CD4-positive, alpha-beta memory T cell (primary cell): ENCODE measurements around the gene CENPB. TPM values are rescaled to one million over a fixed set of nuclear protein-coding genes. Genes with fewer than 3 reads are reported as not detected.

Experiments
- CTCF ChIA-PET: fragments of 350-600 bp; sonication (Branson Sonifier 250); formaldehyde crosslinking; loops from one replicate; lab custom pipeline; 2021; ENCODE audit warnings: inconsistent platforms; ENCODE audit not compliant: partially characterized antibody; lab: Charles Lee
- POLR2A ChIA-PET: fragments of 350-600 bp; sonication (Branson Sonifier 250); formaldehyde crosslinking; loops from one replicate; lab custom pipeline; 2021; ENCODE audit not compliant: partially characterized antibody; lab: Charles Lee
- DNase-seq, 5 donors: peaks; one replicate each; pipeline versions ENCODE4 v3.0.0 to v3.0.0-alpha.2; 2020 to 2022; ENCODE audit warnings: mixed read lengths in 1 of 5
- H3K27ac ChIP-seq: one replicate; pipeline ENCODE4 v1.7.0; 2013; ENCODE audit warnings: low read depth, low read length
- H3K27me3 ChIP-seq: 2 replicates; pipeline ENCODE4 v1.7.0; 2013; ENCODE audit warnings: mild to moderate bottlenecking, low read length, moderate library complexity; ENCODE audit not compliant: insufficient read depth
- H3K36me3 ChIP-seq: 2 replicates; pipeline ENCODE4 v1.7.0; 2013; ENCODE audit warnings: mild to moderate bottlenecking, low read length, moderate library complexity; ENCODE audit not compliant: insufficient read depth
- H3K4me1 ChIP-seq: 2 replicates; pipeline ENCODE4 v1.7.0; 2013; ENCODE audit warnings: mild to moderate bottlenecking, low read length, moderate library complexity; ENCODE audit not compliant: insufficient read depth
- H3K4me3 ChIP-seq, 2 donors: one replicate each; pipeline ENCODE4 v1.7.0; 2013; ENCODE audit warnings: low read length in 2 of 2, mild to moderate bottlenecking in 1 of 2
- H3K9me3 ChIP-seq, 2 donors: one replicate each; pipeline ENCODE4 v1.7.0; 2013; ENCODE audit warnings: low read length in 2 of 2, control low read depth in 1 of 2; ENCODE audit not compliant: control insufficient read depth in 1 of 2
- H3K27ac Mint-ChIP-seq, 7 donors: one replicate each; pipeline ENCODE4 v1.8.0; 2020 to 2021; ENCODE audit warnings: mixed read lengths in 7 of 7, mild to moderate bottlenecking in 6 of 7, inconsistent platforms in 3 of 7, moderate library complexity in 3 of 7
- H3K27me3 Mint-ChIP-seq, 2 donors: one replicate each; pipeline ENCODE4 v1.8.0; 2020 to 2021; ENCODE audit warnings: mixed read lengths in 2 of 2
- H3K36me3 Mint-ChIP-seq, 2 donors: one replicate each; pipeline ENCODE4 v1.8.0; 2020 to 2021; ENCODE audit warnings: mixed read lengths in 2 of 2, inconsistent platforms in 1 of 2, mild to moderate bottlenecking in 1 of 2
- H3K4me1 Mint-ChIP-seq, 4 donors: one replicate each; pipeline ENCODE4 v1.8.0; 2020 to 2021; ENCODE audit warnings: mixed read lengths in 4 of 4, mild to moderate bottlenecking in 1 of 4
- H3K4me3 Mint-ChIP-seq, 8 donors: one replicate each; pipeline ENCODE4 v1.8.0; 2020 to 2021; ENCODE audit warnings: mixed read lengths in 8 of 8, mild to moderate bottlenecking in 7 of 8, moderate library complexity in 6 of 8, inconsistent platforms in 3 of 8
- H3K9me3 Mint-ChIP-seq, 8 donors: one replicate each; pipeline ENCODE4 v1.8.0; 2020 to 2021; ENCODE audit warnings: mixed read lengths in 8 of 8, mild to moderate bottlenecking in 5 of 8, inconsistent platforms in 3 of 8, moderate library complexity in 1 of 8
- intact Hi-C: fragments of 100-400 bp; cut with micrococcal nuclease; formaldehyde crosslinking; loops from one replicate; pipeline ENCODE4 v1.15.1; 2023
- polyA plus RNA-seq, 2 donors: library from polyadenylated mRNA; unstranded; fragments of 300-500 nt; fragmentation: Illumina TruSeq; gene quantifications; one replicate each; pipeline ENCODE4 v1.2.3, GENCODE V29; 2021
- total RNA-seq, 2 experiments: library from RNA; stranded (reverse); gene quantifications; one replicate each; pipeline ENCODE4 v1.2.3, GENCODE V29; 2021

CENPB gene
- total and polyA plus RNA-seq, 4 experiments from 2014 or later: 0.56 to 56.7 (median 27.1) TPM

DNA sequence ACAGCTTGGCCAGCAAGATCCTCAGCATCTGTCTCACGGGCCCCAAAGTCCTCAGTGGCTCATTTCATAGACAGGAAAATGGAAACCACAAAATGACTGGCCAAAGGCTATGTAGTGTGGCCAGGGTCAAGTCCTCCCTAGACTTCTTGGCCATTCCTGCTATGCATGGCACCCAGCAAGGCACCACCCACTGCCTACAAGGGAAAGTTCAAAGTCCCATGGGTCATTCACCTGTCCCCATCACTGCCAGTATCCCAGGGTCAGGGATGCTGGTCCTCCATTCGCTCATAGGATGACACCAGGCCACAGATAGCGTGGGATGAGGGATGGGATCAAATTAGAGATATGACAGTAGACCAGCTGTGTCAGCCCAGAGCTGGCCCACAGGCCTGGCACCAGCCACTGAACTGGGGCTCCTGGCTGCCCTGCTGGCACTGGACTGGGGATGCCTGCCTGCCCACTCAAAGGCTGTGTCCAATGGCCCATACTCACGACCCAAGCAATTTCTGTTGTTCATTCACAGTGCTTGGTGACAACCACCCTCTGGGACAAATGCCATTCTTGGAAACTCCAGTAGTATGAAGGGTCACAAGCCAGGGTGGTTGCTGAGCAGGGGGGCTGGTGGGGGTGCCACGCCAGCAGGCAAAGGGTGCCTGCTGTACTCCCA, 30.6 kb downstream of the CENPB start:
- no peaks in the 10 kb centered on the region for H3K36me3 ChIP-seq
- no peaks in the 10 kb centered on the region for H3K9me3 ChIP-seq
- H3K27ac Mint-ChIP-seq: no peak overlapping the region
- H3K27ac ChIP-seq: no peak overlapping the region
- POLR2A ChIA-PET: no interaction called here
- no peaks in the 10 kb centered on the region for H3K27me3 Mint-ChIP-seq
- H3K4me3 Mint-ChIP-seq: no peak overlapping the region
- peaks cover 3 to 14% (median 11%) of the 10 kb centered on the region in 4 donors for H3K4me1 Mint-ChIP-seq
- no peaks in the 10 kb centered on the region for H3K27me3 ChIP-seq
- CTCF ChIA-PET: interaction anchor here (0.7 to 6.2 kb wide), 7 partner anchors 11 to 99 kb away, joined by 3 to 64 read pairs (median 5); partner anchors contain the start of gene ADISSP
- H3K4me1 ChIP-seq: no peaks in the 10 kb centered on the region
- no peaks in the 10 kb centered on the region for H3K9me3 Mint-ChIP-seq
- intact Hi-C loops: no loop called here
- H3K4me3 ChIP-seq: no peak overlapping the region
- H3K36me3 Mint-ChIP-seq: peaks cover 8 to 15% of the 10 kb centered on the region in 2 donors
- DNase-seq: no peak

DNA sequence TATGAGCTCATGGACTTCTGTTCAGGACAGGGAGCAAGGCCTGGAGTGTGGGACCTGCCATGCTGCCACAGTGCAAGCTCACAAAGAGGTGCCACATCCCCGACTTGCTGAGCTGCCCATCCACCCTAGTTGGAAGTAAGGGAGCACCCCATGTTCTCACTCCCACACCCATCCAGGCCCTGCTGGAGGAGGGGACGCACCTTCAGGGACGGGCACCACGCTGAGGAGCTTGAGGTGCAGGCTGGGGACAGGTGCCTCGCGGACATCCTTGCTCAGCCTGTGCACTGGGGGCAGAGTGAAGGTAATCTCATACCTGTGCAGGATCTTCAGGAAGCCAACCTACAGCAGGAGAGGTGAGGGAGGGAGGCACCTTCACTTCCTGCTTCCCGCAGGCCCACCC, 31.3 kb downstream of the CENPB start:
- H3K36me3 Mint-ChIP-seq: peaks cover 8 to 13% of the 10 kb centered on the region in 2 donors
- Histone ChIP-seq H3K36me3 (no peaks in the 10 kb centered on the region), H3K4me1 (no peaks in the 10 kb centered on the region), H3K4me3 (no peak overlapping the region), H3K9me3 (no peaks in the 10 kb centered on the region), H3K27ac (no peak overlapping the region), H3K27me3 (no peaks in the 10 kb centered on the region)
- no peak overlapping the region for H3K27ac Mint-ChIP-seq
- intact Hi-C loops: no loop called here
- no peak overlapping the region for H3K4me3 Mint-ChIP-seq
- DNase-seq: no peak
- CTCF ChIA-PET: interaction anchor here (0.7 to 6.2 kb wide), 8 partner anchors 10 to 330 kb away, joined by 3 to 64 read pairs (median 4); partner anchors contain the start of genes ADISSP and AP5S1
- POLR2A ChIA-PET: no interaction called here
- H3K4me1 Mint-ChIP-seq: peaks cover 3 to 15% (median 13%) of the 10 kb centered on the region in 4 donors
- H3K9me3 Mint-ChIP-seq: no peaks in the 10 kb centered on the region
- no peaks in the 10 kb centered on the region for H3K27me3 Mint-ChIP-seq

- Mint-ChIP-seq H3K27me3 (no peaks in the 10 kb centered on the region), H3K36me3 (peaks cover 8 to 13% of the 10 kb centered on the region in 2 donors), H3K4me3 (no peak overlapping the region), H3K4me1 (peaks cover 2 to 14% (median 12%) of the 10 kb centered on the region in 4 donors), H3K27ac (no peak overlapping the region), H3K9me3 (no peaks in the 10 kb centered on the region)
- POLR2A ChIA-PET: no interaction called here
- H3K36me3 ChIP-seq: no peaks in the 10 kb centered on the region
- H3K9me3 ChIP-seq: no peaks in the 10 kb centered on the region
- no peak overlapping the region for H3K4me3 ChIP-seq
- no peak overlapping the region for H3K27ac ChIP-seq
- intact Hi-C loops: no loop called here
- CTCF ChIA-PET: interaction anchor here (1.0 to 6.2 kb wide), 6 partner anchors 12 to 101 kb away, joined by 3 to 64 read pairs (median 6); partner anchors contain the start of genes ADISSP and AP5S1
- DNase-seq: no peak
- H3K27me3 ChIP-seq: no peaks in the 10 kb centered on the region
- H3K4me1 ChIP-seq: no peaks in the 10 kb centered on the region
Measured at GRCh38 chr20:3754276-3754630, 32.3 kb downstream of the CENPB start.

GRCh38 chr20:3753501-3754275, 32.9 kb downstream of the CENPB start:
- ChIA-PET CTCF (interaction anchor here (0.6 to 6.2 kb wide), 14 partner anchors 11 to 339 kb away, joined by 3 to 64 read pairs (median 3); partner anchors contain the start of genes ADISSP and AP5S1), POLR2A (interaction anchor here (0.8 to 1.8 kb wide), 4 partner anchors 14 to 332 kb away, joined by 3 to 9 read pairs (median 4); partner anchors contain the start of genes ADISSP and AP5S1)
- Mint-ChIP-seq H3K27me3 (peaks cover 0 to 1% of the 10 kb centered on the region in 2 donors), H3K9me3 (no peaks in the 10 kb centered on the region), H3K4me3 (no peak overlapping the region), H3K36me3 (peaks cover 8 to 13% of the 10 kb centered on the region in 2 donors), H3K4me1 (peaks cover 2 to 14% (median 12%) of the 10 kb centered on the region in 4 donors), H3K27ac (peak overlapping the region in 2 of 7 donors; percentile 53 to 55)
- no peaks in the 10 kb centered on the region for H3K9me3 ChIP-seq
- no peaks in the 10 kb centered on the region for H3K27me3 ChIP-seq
- H3K36me3 ChIP-seq: no peaks in the 10 kb centered on the region
- H3K4me3 ChIP-seq: no peak overlapping the region
- no peaks in the 10 kb centered on the region for H3K4me1 ChIP-seq
- intact Hi-C loops: loop anchor here (1.0 kb wide), 5 partner anchors 15 to 332 kb away; partner anchors contain the start of genes AP5S1 and SPEF1
- H3K27ac ChIP-seq: no peak overlapping the region
- DNase-seq: no peak

DNA sequence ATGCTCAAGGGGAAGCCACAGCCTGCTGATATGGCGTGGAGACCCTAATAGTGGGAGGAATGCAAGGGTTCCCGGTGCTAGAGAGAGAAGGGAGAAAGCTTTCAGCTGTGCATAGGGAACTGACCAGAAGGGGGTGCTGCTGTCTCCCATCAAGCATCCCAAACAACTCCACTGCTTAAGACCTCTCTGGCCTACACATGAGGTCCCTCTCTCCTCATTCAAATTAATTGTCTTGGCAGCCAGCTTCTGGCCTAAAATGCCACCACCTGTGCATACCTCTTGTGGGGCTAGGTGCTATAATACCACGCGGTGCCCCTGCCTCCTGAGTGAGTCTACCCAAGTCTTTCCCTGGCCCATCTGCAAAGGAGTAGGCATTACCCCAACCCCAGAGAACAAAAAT, 33.4 kb downstream of the CENPB start:
- Mint-ChIP-seq H3K4me1 (peaks cover 2 to 14% (median 12%) of the 10 kb centered on the region in 4 donors), H3K9me3 (no peaks in the 10 kb centered on the region), H3K4me3 (peak overlapping the region in 1 of 8 donors; percentile 17), H3K27ac (peak overlapping the region in 3 of 7 donors; percentile 55 to 84 (median 77)), H3K27me3 (peaks cover 0 to 2% of the 10 kb centered on the region in 2 donors), H3K36me3 (peaks cover 6 to 10% of the 10 kb centered on the region in 2 donors)
- no peak overlapping the region for H3K27ac ChIP-seq
- H3K36me3 ChIP-seq: no peaks in the 10 kb centered on the region
- POLR2A ChIA-PET: interaction anchor here (0.7 to 1.8 kb wide), 5 partner anchors 15 to 332 kb away, joined by 3 to 9 read pairs (median 4); partner anchors contain the start of genes ADISSP and AP5S1
- H3K4me3 ChIP-seq: no peak overlapping the region
- H3K27me3 ChIP-seq: no peaks in the 10 kb centered on the region
- peak; percentile 51 to 61 (median 57) for DNase-seq
- H3K9me3 ChIP-seq: no peaks in the 10 kb centered on the region
- CTCF ChIA-PET: interaction anchor here (0.5 to 6.2 kb wide), 12 partner anchors 10 to 450 kb away, joined by 3 to 64 read pairs (median 4); partner anchors contain the start of genes ADISSP and AP5S1
- intact Hi-C loops: loop anchor here (1.0 kb wide), 5 partner anchors 15 to 332 kb away; partner anchors contain the start of genes AP5S1 and SPEF1
- no peaks in the 10 kb centered on the region for H3K4me1 ChIP-seq

- Mint-ChIP-seq H3K9me3 (peaks cover 0 to under 1% (median 0%) of the 10 kb centered on the region in 8 donors), H3K27me3 (peaks cover 0 to 2% of the 10 kb centered on the region in 2 donors), H3K4me3 (peak overlapping the region; percentile 48 to 78 (median 76)), H3K36me3 (peaks cover 3 to 6% of the 10 kb centered on the region in 2 donors), H3K27ac (peak overlapping the region in 6 of 7 donors; percentile 30 to 85 (median 64)), H3K4me1 (peaks cover 2 to 14% (median 12%) of the 10 kb centered on the region in 4 donors)
- CTCF ChIA-PET: interaction anchor here (0.5 to 6.2 kb wide), 9 partner anchors 15 to 451 kb away, joined by 3 to 64 read pairs (median 4); partner anchors contain the start of genes ADISSP and AP5S1
- POLR2A ChIA-PET: interaction anchor here (0.7 to 1.8 kb wide), 4 partner anchors 15 to 333 kb away, joined by 3 to 9 read pairs (median 4); partner anchors contain the start of genes ADISSP and AP5S1
- H3K4me1 ChIP-seq: no peaks in the 10 kb centered on the region
- no peaks in the 10 kb centered on the region for H3K9me3 ChIP-seq
- H3K27ac ChIP-seq: no peak overlapping the region
- DNase-seq: no peak
- intact Hi-C loops: no loop called here
- H3K36me3 ChIP-seq: no peaks in the 10 kb centered on the region
- H3K27me3 ChIP-seq: no peaks in the 10 kb centered on the region
- peak overlapping the region in 1 of 2 donors; percentile 23 for H3K4me3 ChIP-seq
Measured at GRCh38 chr20:3752386-3752759, 34.2 kb downstream of the CENPB start.
